Activated naive CD8-positive, alpha-beta T cell treated with anti-CD3 and anti-CD28 coated beads, Interleukin-2, amount 50 U/mL, for 16 hours (primary cell): Measurements from ENCODE around the gene SNRNP27.
"Not testable (repeated sequence)": the region's sequence is repeated elsewhere in the genome, so short reads cannot be mapped to it uniquely, and the experiment has no call there.

ENCODE experiments used
- DNase-seq: peaks from one replicate; pipeline ENCODE4 v3.0.0-alpha.2; 2020; ENCODE audit warnings: low read depth, low spot score

SNRNP27 gene, protein sequence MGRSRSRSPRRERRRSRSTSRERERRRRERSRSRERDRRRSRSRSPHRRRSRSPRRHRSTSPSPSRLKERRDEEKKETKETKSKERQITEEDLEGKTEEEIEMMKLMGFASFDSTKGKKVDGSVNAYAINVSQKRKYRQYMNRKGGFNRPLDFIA

GRCh38 chr2:69893684-69894551, at the start of gene SNRNP27:
SNRNP27 (plus strand) TSS chr2:69893956; CDS start chr2:69893985, 29 bp downstream.
- peak; percentile 61 for DNase-seq

- no peak for DNase-seq
Measured at GRCh38 chr2:69843993-69844392, 49.8 kb upstream of the SNRNP27 start.

DNA sequence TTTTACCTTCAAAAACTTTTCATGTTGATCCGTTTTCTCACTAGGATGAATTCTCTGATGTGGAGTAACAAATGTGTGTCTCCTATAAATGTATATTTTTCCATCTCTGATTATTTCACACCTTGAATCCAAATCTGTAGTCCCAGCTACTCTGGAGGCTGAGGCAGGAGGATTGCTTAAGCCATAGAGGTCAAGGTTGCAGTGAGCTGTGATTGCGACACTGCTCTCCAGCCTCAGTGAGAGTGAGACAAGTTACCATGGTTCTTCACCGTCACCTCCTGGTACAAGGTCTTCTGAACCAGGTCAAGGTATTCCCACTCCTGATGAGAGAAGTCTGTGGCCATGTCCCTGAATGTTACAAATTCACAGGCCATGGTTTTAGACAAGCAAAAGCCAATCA, 49.2 kb upstream of the SNRNP27 start:
- no peak for DNase-seq

GRCh38 chr2:69846182-69847067, 47.3 kb upstream of the SNRNP27 start:
- DNase-seq, result no peak

DNA sequence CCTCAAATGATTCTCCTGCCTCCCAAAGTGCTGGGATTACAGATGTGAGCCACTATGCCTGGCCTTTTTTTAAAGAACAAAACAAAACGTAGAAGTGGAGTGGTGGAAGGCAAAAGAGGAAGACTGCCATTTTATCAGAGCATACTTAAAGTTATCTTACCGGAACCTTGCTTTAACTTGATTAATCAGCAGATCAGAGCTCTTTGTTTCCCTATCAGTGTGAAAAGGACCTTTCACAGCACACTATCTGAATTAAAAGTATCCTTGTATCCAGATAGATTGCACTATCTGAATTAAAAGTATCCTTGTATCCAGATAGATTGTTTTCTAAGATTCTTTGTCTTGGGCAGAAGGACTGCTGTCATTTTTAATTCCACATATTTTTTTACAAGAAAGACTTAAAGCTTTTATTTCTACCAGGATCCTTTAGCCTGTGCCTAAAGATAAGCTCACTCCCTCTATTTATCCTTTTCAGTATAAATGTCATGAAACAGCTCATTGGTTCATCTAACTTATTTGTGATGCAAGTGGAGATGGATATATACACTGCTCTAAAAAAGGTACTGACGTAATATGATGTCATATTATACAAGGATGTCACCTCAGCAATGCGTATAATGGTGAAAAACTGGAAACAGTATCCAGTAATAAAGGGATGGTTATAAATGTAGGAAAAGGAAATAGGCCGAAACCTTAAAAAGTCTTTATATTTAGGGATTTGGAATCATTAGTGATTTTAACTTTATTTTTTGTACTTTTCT, 46.5 kb upstream of the SNRNP27 start:
- no peak for DNase-seq

GRCh38 chr2:69848186-69848790, 45.5 kb upstream of the SNRNP27 start:
- no peak for DNase-seq

GRCh38 chr2:69858261-69858660, 35.5 kb upstream of the SNRNP27 start:
- no peak for DNase-seq

DNA sequence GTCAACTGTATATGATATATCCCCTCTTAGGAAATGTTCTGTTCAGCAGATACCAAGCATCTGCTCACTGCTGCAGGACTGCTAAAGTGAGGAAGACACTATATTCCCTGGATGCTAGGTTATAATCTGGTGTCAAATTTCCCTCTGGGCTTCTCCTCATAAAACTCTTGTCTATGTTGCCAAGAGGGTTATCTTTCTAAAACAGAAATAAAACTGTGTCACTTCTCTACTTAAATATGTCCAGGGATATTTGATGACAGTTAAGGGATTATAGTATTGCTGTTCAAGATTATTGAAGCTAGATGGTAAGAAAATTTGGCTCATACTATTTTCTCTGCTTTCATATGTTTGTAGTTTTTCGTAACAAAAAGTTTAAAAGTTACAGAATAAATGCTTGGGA, 30.5 kb upstream of the SNRNP27 start:
- no peak for DNase-seq

- no peak for DNase-seq
Measured at GRCh38 chr2:69888451-69888850, 5.3 kb upstream of the SNRNP27 start.

- no peak for DNase-seq
Measured at GRCh38 chr2:69889302-69889701, 4.5 kb upstream of the SNRNP27 start.

DNA sequence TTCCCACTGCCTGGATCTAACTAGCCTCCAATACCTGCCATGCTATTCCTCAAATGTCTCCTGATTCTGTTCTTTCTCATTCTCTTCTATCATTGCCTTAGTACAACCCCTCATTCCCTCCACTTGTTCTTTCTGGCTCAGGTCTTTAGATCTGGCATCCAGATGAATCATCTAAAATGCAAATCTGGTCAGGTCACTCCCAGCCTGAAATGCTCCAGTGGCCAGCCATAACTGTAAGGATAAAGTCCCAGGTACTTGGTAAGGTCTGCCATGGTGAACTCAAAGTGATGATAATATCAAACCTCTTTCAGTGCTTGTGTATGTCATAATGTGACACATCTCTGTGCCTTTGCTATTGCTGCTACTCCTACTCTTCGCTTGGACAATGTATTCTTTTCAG, 2.9 kb upstream of the SNRNP27 start:
- no peak for DNase-seq

- DNase-seq, result not testable (repeated sequence)
Measured at GRCh38 chr2:69892838-69893424, 825 bp upstream of the SNRNP27 start.

GRCh38 chr2:69894737-69895136, 981 bp downstream of the SNRNP27 start:
- DNase-seq, result not testable (repeated sequence)

GRCh38 chr2:69902213-69902922, 8.6 kb downstream of the SNRNP27 start:
- no peak for DNase-seq

DNA sequence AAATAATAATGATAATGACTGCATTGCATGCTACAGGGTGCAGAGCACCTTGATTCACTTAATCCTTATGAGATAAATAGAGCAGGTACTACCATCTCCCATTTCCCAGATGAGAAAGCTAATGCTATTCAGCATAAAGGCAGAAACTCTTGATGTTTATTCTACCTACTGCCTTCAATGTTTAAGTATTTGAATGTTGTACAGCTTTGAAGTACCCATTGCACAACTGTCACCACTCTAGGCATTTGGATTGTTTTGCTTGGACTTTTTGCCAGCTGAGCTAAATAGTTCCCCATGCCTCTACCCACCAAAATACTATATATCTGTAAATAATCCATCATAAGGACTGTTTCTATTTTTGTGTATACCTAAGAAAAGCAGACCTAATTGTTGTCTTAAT, 13.5 kb downstream of the SNRNP27 start:
- no peak for DNase-seq

GRCh38 chr2:69911985-69912563, 18.3 kb downstream of the SNRNP27 start:
- no peak for DNase-seq

DNA sequence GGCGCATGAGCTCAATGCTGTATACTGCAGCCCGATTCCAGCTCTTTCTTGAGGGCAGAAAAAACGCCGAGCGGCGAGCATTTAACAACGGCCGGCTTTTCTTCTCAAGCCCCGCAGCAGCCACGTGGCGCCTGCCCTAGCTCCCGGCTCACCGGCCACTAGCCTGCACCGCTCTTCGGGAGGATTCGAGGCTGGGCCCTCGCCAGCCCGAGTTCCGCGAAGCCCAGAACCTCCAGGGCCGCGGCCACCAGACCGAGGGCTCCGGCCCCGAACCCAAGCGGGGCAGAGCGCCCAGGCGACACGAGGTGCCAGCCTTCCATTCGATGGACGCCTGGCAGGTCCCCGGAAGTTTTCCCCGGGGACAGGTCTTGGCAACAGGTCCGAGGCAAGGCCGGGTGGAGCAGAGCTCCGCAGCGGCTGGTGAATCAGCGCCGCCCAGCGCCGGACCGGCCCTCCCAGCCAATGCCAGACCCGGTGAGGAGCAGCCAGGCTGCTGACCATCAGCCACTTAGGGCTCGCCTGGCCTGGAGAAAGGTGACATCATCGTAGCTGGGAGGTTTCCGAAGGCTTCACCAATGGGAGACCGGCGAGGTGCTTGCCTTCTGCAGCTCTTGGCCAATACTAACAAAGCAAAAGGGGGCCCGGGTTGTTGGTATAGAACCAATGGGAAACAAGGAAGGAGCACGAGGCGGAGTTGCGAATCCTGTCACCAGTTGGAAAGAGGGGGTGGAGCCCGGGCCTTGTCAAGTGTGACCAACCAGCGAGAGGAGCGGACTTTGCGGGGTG, 20.6 kb downstream of the SNRNP27 start:
- DNase-seq, result peak; percentile 100
